IMR-90 (cell line): ENCODE measurements around the gene LRCH4. TPM values are rescaled to one million over a fixed set of nuclear protein-coding genes. Genes with fewer than 3 reads are reported as not detected.

Experiments used
- ATAC-seq: fragments of 200-7000 bp; cut with Tn5 transposase; 2 replicates; pipeline ENCODE4 v1.9.1; 2020; ENCODE audit warnings: low read depth, mild to moderate bottlenecking, moderate library complexity
- BruUV-seq: library from RNA; stranded (reverse); fragments of 400-500 nt; replicated peaks from 2 replicates; lab custom pipeline; 2021; lab: Mats Ljungman, UMichigan
- CTCF ChIA-PET: fragments of 300-600 bp; formaldehyde crosslinking; extraction: SDS; loops from one replicate; lab custom pipeline; 2021; ENCODE audit warnings: antibody characterized with exemption; lab: Yijun Ruan, JAX
- POLR2A ChIA-PET: fragments of 300-600 bp; sonication (Branson Sonifier 250); formaldehyde crosslinking; loops from one replicate; lab custom pipeline; 2022; ENCODE audit warnings: antibody characterized with exemption; ENCODE audit not compliant: unreplicated experiment; lab: Charles Lee
- DNase-seq: peaks from one replicate; pipeline ENCODE4 v3.0.0; 2013
- H2AFZ ChIP-seq: replicated peaks from 2 replicates; pipeline ENCODE3; 2013; ENCODE audit warnings: low read length, mild to moderate bottlenecking; ENCODE audit not compliant: poor library complexity
- H2AK5ac ChIP-seq: 2 replicates; pipeline ENCODE4 v1.6.1; 2013; ENCODE audit warnings: low read depth, low read length, inconsistent platforms
- H2AK9ac ChIP-seq: replicated peaks from 2 replicates; pipeline ENCODE3; 2013; ENCODE audit warnings: mild to moderate bottlenecking, low read depth, low read length, moderate library complexity; ENCODE audit not compliant: poor library complexity
- H2BK120ac ChIP-seq: 2 replicates; pipeline ENCODE4 v1.6.1; 2013; ENCODE audit warnings: low read depth, low read length, inconsistent platforms
- H2BK15ac ChIP-seq: 3 replicates; pipeline ENCODE4 v1.6.1; 2013; ENCODE audit warnings: low read depth, low read length, inconsistent platforms
- H2BK20ac ChIP-seq: 2 replicates; pipeline ENCODE4 v1.6.1; 2013; ENCODE audit warnings: low read depth, mild to moderate bottlenecking, inconsistent platforms, low read length, moderate library complexity
- H2BK5ac ChIP-seq: 2 replicates; pipeline ENCODE4 v1.6.1; 2013; ENCODE audit warnings: mild to moderate bottlenecking, low read depth, low read length, inconsistent platforms; ENCODE audit not compliant: poor library complexity, severe bottlenecking
- H3K14ac ChIP-seq: replicated peaks from 2 replicates; pipeline ENCODE4 v1.6.1; 2013; ENCODE audit warnings: low read depth, low read length, inconsistent platforms
- H3K18ac ChIP-seq: 2 replicates; pipeline ENCODE4 v1.6.1; 2013; ENCODE audit warnings: low read depth, low read length, control low read depth
- H3K23ac ChIP-seq: 2 replicates; pipeline ENCODE4 v1.6.1; 2013; ENCODE audit warnings: low read depth, low read length, inconsistent platforms
- H3K27ac ChIP-seq: 2 replicates; pipeline ENCODE4 v1.5.1; 2013; ENCODE audit warnings: mild to moderate bottlenecking, control low read depth, low read length; ENCODE audit not compliant: insufficient read depth
- H3K27me3 ChIP-seq: 2 replicates; pipeline ENCODE4 v1.6.1; 2013; ENCODE audit warnings: low read length; ENCODE audit not compliant: control insufficient read depth, insufficient read depth
- H3K36me3 ChIP-seq: 2 replicates; pipeline ENCODE4 v1.6.1; 2013; ENCODE audit warnings: low read length, mixed read lengths; ENCODE audit not compliant: control insufficient read depth, insufficient read depth
- H3K4ac ChIP-seq: 2 replicates; pipeline ENCODE4 v1.6.1; 2013; ENCODE audit warnings: low read depth, low read length, inconsistent platforms
- H3K4me1 ChIP-seq: 2 replicates; pipeline ENCODE4 v1.6.1; 2013; ENCODE audit warnings: low read length, mixed read lengths; ENCODE audit not compliant: control insufficient read depth, insufficient read depth
- H3K4me2 ChIP-seq: 2 replicates; pipeline ENCODE4 v1.6.1; 2013; ENCODE audit warnings: low read depth, mild to moderate bottlenecking, control low read depth, low read length, moderate library complexity
- H3K4me3 ChIP-seq: 2 replicates; pipeline ENCODE4 v1.5.1; 2013; ENCODE audit warnings: low read depth, mild to moderate bottlenecking, control low read depth, low read length, moderate library complexity; ENCODE audit not compliant: insufficient read depth
- H3K56ac ChIP-seq: 2 replicates; pipeline ENCODE4 v1.6.1; 2013; ENCODE audit warnings: low read length, inconsistent platforms; ENCODE audit not compliant: insufficient read depth; ENCODE audit errors: extremely low read depth
- H3K79me1 ChIP-seq, 2 experiments: 2 replicates each; pipeline ENCODE4 v1.6.1; 2013; ENCODE audit warnings: low read length in 2 of 2, inconsistent platforms in 1 of 2, low read depth in 1 of 2
- H3K9ac ChIP-seq: 2 replicates; pipeline ENCODE4 v1.6.1; 2013; ENCODE audit warnings: low read depth, low read length, control low read depth
- H3K9me1 ChIP-seq: 2 replicates; pipeline ENCODE4 v1.6.1; 2013; ENCODE audit warnings: low read length, inconsistent platforms; ENCODE audit not compliant: insufficient read depth
- H3K9me3 ChIP-seq: 2 replicates; pipeline ENCODE4 v1.6.1; 2013; ENCODE audit warnings: low read length; ENCODE audit not compliant: control insufficient read depth, insufficient read depth
- H4K20me1 ChIP-seq: 2 replicates; pipeline ENCODE4 v1.6.1; 2013; ENCODE audit warnings: low read length, inconsistent platforms; ENCODE audit not compliant: insufficient read depth
- H4K5ac ChIP-seq: 2 replicates; pipeline ENCODE4 v1.6.1; 2013; ENCODE audit warnings: mild to moderate bottlenecking, low read depth, low read length, control low read depth
- H4K8ac ChIP-seq, 2 experiments: 2 replicates each; pipeline ENCODE4 v1.6.1; 2013; ENCODE audit warnings: low read depth in 2 of 2, low read length in 2 of 2, control low read depth in 1 of 2, inconsistent platforms in 1 of 2
- H4K91ac ChIP-seq: 2 replicates; pipeline ENCODE4 v1.6.1; 2013; ENCODE audit warnings: low read depth, low read length, inconsistent platforms; ENCODE audit not compliant: insufficient read depth
- BHLHE40 ChIP-seq: fragments of 150-350 bp; IDR thresholded peaks from 2 replicates; pipeline ENCODE4 v1.6.1; 2016; ENCODE audit warnings: mild to moderate bottlenecking, low read depth, low read length
- CHD1 ChIP-seq: IDR thresholded peaks from 2 replicates; pipeline ENCODE4 v1.6.1; 2012; ENCODE audit warnings: low read depth, low read length, improper control_type of control experiment
- FOS ChIP-seq: fragments of 150-350 bp; IDR thresholded peaks from 2 replicates; pipeline ENCODE4 v1.6.1; 2016; ENCODE audit warnings: low read depth, low read length
- MAZ ChIP-seq: IDR thresholded peaks from 2 replicates; pipeline ENCODE4 v1.6.1; 2012; ENCODE audit warnings: low read depth, mild to moderate bottlenecking, low read length, improper control_type of control experiment, moderate library complexity, borderline replicate concordance
- MXI1 ChIP-seq: IDR thresholded peaks from 2 replicates; pipeline ENCODE4 v1.6.1; 2012; ENCODE audit warnings: low read depth, mild to moderate bottlenecking, low read length, moderate library complexity, borderline replicate concordance
- NFE2L2 ChIP-seq: fragments of 150-350 bp; IDR thresholded peaks from 2 replicates; pipeline ENCODE4 v1.6.1; 2016; ENCODE audit warnings: low read depth, mild to moderate bottlenecking, low read length
- POLR2A ChIP-seq: IDR thresholded peaks from 2 replicates; pipeline ENCODE4 v1.6.1; 2012; ENCODE audit warnings: mild to moderate bottlenecking, low read depth, low read length
- RAD21 ChIP-seq: IDR thresholded peaks from 2 replicates; pipeline ENCODE4 v1.6.1; 2012; ENCODE audit warnings: low read length, improper control_type of control experiment
- RCOR1 ChIP-seq: IDR thresholded peaks from 2 replicates; pipeline ENCODE4 v1.6.1; 2012; ENCODE audit warnings: mild to moderate bottlenecking, low read length, improper control_type of control experiment; ENCODE audit not compliant: insufficient replicate concordance
- RFX5 ChIP-seq: IDR thresholded peaks from 2 replicates; pipeline ENCODE4 v1.8.0; 2012; ENCODE audit warnings: low read depth, mild to moderate bottlenecking, low read length, moderate library complexity
- SMC3 ChIP-seq: fragments of 150-350 bp; IDR thresholded peaks from 2 replicates; pipeline ENCODE4 v1.6.1; 2016; ENCODE audit warnings: low read depth, mild to moderate bottlenecking, antibody characterized with exemption, low read length, moderate library complexity
- WGBS, 2 experiments: methylation state at CpG; one replicate each; pipeline versions ENCODE4 v1.1.5 to v1.1.7; 2013; ENCODE audit warnings: missing lambda C conversion rate in 2 of 2; ENCODE audit not compliant: insufficient read length in 1 of 2; ENCODE audit errors: extremely low coverage in 2 of 2; 5-methylcytosine and 5-hydroxymethylcytosine counted together
- dilution Hi-C: fragments of 300-500 bp; cut with HindIII; formaldehyde crosslinking; loops from one replicate; pipeline ENCODE4 v1.14.3; 2018; ENCODE audit warnings: low sequenced_read_pairs; ENCODE audit not compliant: unreplicated experiment
- in situ Hi-C: fragments of 300-500 bp; cut with MboI; formaldehyde crosslinking; loops from 3 replicates; pipeline ENCODE4 v1.14.3; 2019; ENCODE audit warnings: low sequenced_read_pairs, inconsistent platforms, mixed read lengths
- intact Hi-C: fragments of 100-400 bp; cut with micrococcal nuclease; formaldehyde crosslinking; loops from 2 replicates; pipeline ENCODE4 v1.10.0; 2022
- polyA plus RNA-seq, 3 experiments: library from polyadenylated mRNA; depleted of rRNA; stranded (reverse); fragments of >200 nt; gene quantifications; 2 replicates each; pipeline ENCODE4 v1.2.3, GENCODE V29; 2012; ENCODE audit warnings: low replicate concordance in 1 of 3
- total RNA-seq: library from RNA; depleted of rRNA; stranded (reverse); fragments of >200 nt; gene quantifications from 2 replicates; pipeline ENCODE4 v1.2.3, GENCODE V29; 2012
- TF ChIP-seq, protein P1 (sequence below): conservative IDR thresholded peaks from 2 replicates; pipeline ENCODE4 v1.5.1; 2012; ENCODE audit warnings: mild to moderate bottlenecking, low read depth, low read length, improper control_type of control experiment
- TF ChIP-seq, protein P2 (sequence below): fragments of 150-350 bp; IDR thresholded peaks from 2 replicates; pipeline ENCODE4 v1.6.1; 2017; ENCODE audit warnings: mild to moderate bottlenecking, antibody characterized with exemption, low read length, low read depth

The LRCH4 gene
- total and polyA plus RNA-seq, 2 of the 4 experiments (the other 2 are of a cell fraction): 5.0 to 41.3 TPM

DNA sequence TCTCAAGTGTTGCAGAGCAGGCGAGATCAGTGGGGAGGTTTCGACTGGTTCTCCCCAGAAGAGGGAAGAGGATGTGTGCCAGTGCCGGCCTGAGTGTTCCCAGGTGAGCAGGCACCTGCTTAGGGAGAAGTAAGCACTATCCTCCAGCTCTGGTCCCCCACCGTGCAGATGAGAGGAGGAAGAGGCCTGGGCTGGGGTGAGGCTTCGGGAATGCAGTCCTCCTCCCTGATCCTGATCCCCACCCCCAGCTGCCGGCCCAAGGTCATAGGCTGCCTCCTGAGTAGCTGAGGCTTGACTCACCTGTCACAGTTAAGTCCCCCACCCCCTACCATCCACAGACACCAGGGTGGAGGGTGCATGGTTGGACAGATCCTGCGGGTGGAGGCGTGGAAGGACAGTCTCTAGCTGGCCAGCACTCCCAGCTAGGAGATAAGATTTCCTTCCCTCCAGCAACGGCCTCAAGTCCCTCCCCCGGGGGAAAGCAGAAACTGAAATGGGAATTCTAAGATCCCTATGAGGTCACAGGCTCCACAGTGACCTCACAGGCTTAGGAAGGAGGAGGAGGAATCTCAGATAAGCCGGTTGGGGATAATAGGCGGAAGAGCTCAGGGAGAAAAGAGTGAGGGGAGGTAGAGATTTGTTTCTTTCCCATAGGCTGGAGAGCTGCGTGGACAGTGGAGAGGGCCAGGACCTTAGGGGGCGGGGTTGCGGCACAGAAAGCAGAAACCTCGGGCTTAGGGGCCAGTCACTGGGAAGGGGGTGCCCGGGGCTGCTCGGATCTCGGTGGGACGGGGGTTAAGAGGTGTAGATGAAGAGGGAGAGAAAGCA lies 1.0 kb downstream of the LRCH4 start:
- Histone ChIP-seq H2BK15ac (peak overlapping the region; percentile 29; the same call in 1 of the 3 replicates), H4K5ac (peak overlapping the region; percentile 49), H3K4me2 (peak overlapping the region; percentile 86), H3K4me1 (peaks cover 12% of the 10 kb centered on the region), H3K9ac (peak overlapping the region; percentile 79), H2BK120ac (peak overlapping the region; percentile 49; the same call in 1 of the 2 replicates), H3K27me3 (no peaks in the 10 kb centered on the region), H3K9me1 (peaks cover 5% of the 10 kb centered on the region), H3K27ac (peak overlapping the region; percentile 90), H3K4me3 (peak overlapping the region; percentile 72), H3K18ac (peak overlapping the region; percentile 71), H3K14ac (peak overlapping the region; percentile 80), H2AK5ac (peak overlapping the region; percentile 98), H4K91ac (peak overlapping the region; percentile 38), H2BK20ac (0 out of 2 replicates have a peak overlapping the region, but pooled peaks have one; percentile 41), H2BK5ac (peak overlapping the region; percentile 83), H2AK9ac (peak overlapping the region; percentile 96), H3K9me3 (no peaks in the 10 kb centered on the region), H3K79me1 (peaks cover 17 to 60% of the 10 kb centered on the region in 2 experiments), H3K36me3 (peaks cover 27% of the 10 kb centered on the region), H4K20me1 (peaks cover 39% of the 10 kb centered on the region), H4K8ac (peak overlapping the region; percentile 29 to 84; a peak in 1 of 4 replicates), H2AFZ (peak overlapping the region; percentile 76), H3K56ac (peak overlapping the region; percentile 52), H3K4ac (peak overlapping the region; percentile 92), H3K23ac (peak overlapping the region; percentile 75; the same call in 1 of the 2 replicates)
- DNase-seq (peak; percentile 89), ATAC-seq (peak; percentile 2)
- in situ Hi-C loops (loop anchor here (25.0 kb wide), 1 partner anchor 277 kb away; the partner anchor contains the start of genes SLC12A9 and TRIP6), intact Hi-C loops (loop anchor here (10.0 kb wide), 1 partner anchor 250 kb away; no protein-coding TSS in a partner anchor), dilution Hi-C loops (no loop called here)
- ChIA-PET POLR2A (interaction anchor here (0.6 to 1.4 kb wide), 6 partner anchors 21 to 290 kb away, joined by 3 to 7 read pairs (median 4); partner anchors contain the start of genes GNB2, MOSPD3 and SRRT), CTCF (interaction anchor here (0.8 to 1.6 kb wide), 3 partner anchors 18 to 106 kb away, joined by 3 to 6 read pairs (median 4); no protein-coding TSS in a partner anchor)
- 0% methylated on average over 8 of the region's 20 CpGs; no CpG with 5 or more reads in 1 of the 2 experiments for WGBS, 2 experiments
- TF ChIP-seq RAD21 (no peak), FOS (0 out of 2 replicates have a peak, but pooled peaks have one; percentile 12), RCOR1 (no peak), MAZ (no peak), POLR2A (no peak), RFX5 (no peak), NFE2L2 (no peak), CHD1 (no peak), SMC3 (0 out of 2 replicates have a peak, but pooled peaks have one; percentile 8), MXI1 (0 out of 2 replicates have a peak, but pooled peaks have one; percentile 70), BHLHE40 (no peak)
- TF ChIP-seq, protein P1, sequence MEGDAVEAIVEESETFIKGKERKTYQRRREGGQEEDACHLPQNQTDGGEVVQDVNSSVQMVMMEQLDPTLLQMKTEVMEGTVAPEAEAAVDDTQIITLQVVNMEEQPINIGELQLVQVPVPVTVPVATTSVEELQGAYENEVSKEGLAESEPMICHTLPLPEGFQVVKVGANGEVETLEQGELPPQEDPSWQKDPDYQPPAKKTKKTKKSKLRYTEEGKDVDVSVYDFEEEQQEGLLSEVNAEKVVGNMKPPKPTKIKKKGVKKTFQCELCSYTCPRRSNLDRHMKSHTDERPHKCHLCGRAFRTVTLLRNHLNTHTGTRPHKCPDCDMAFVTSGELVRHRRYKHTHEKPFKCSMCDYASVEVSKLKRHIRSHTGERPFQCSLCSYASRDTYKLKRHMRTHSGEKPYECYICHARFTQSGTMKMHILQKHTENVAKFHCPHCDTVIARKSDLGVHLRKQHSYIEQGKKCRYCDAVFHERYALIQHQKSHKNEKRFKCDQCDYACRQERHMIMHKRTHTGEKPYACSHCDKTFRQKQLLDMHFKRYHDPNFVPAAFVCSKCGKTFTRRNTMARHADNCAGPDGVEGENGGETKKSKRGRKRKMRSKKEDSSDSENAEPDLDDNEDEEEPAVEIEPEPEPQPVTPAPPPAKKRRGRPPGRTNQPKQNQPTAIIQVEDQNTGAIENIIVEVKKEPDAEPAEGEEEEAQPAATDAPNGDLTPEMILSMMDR: no peak
- TF ChIP-seq, protein P2, sequence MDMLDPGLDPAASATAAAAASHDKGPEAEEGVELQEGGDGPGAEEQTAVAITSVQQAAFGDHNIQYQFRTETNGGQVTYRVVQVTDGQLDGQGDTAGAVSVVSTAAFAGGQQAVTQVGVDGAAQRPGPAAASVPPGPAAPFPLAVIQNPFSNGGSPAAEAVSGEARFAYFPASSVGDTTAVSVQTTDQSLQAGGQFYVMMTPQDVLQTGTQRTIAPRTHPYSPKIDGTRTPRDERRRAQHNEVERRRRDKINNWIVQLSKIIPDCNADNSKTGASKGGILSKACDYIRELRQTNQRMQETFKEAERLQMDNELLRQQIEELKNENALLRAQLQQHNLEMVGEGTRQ: no peak
- BruUV-seq: TSS peak; percentile 56
